GM12875 (cell line): Measurements from ENCODE around the gene CARS2.

Experiments
- H3K4me3 ChIP-seq: one replicate; pipeline ENCODE4 v1.5.1; 2011; ENCODE audit warnings: low read depth, low read length, control low read depth
- CTCF ChIP-seq: IDR thresholded peaks from 2 replicates; pipeline ENCODE4 v1.5.1; 2011; ENCODE audit warnings: low read depth, mild to moderate bottlenecking, control low read depth, inconsistent platforms, low read length, moderate library complexity, borderline replicate concordance; ENCODE audit not compliant: insufficient read depth

Gene CARS2

GRCh38 chr13:110624766-110625756, 80.9 kb downstream of the CARS2 start:
- H3K4me3 ChIP-seq = no peak overlapping the region
- TF ChIP-seq CTCF = no peak

GRCh38 chr13:110620596-110620995, 85.3 kb downstream of the CARS2 start:
- no peak for TF ChIP-seq CTCF
- H3K4me3 ChIP-seq = no peak overlapping the region

- TF ChIP-seq CTCF = no peak
- no peak overlapping the region for H3K4me3 ChIP-seq
These were observed 87.1 kb downstream of the CARS2 start for GRCh38 chr13:110618780-110619179.

- H3K4me3 ChIP-seq = no peak overlapping the region
- TF ChIP-seq CTCF = no peak
These were observed 87.7 kb downstream of the CARS2 start for GRCh38 chr13:110618167-110618566.

- H3K4me3 ChIP-seq = no peak overlapping the region
- TF ChIP-seq CTCF = no peak
These were observed 88.4 kb downstream of the CARS2 start for GRCh38 chr13:110617321-110618072.

GRCh38 chr13:110616103-110617101, 89.5 kb downstream of the CARS2 start:
- TF ChIP-seq CTCF = peak; percentile 29; the same call in 1 of the 2 replicates
- peak overlapping the region; percentile 92 for H3K4me3 ChIP-seq
